ENCODE data around the gene CHPF. TPM values are rescaled to one million over a fixed set of nuclear protein-coding genes. Genes with fewer than 3 reads are reported as not detected.

CHPF gene
- total and polyA plus RNA-seq, 10 of the 15 experiments (the other 5 are each of a cell fraction or from before 2014, with no cell fraction given) = 0.09 to 17.4 (median 8.3) TPM; not detected in 1

DNA sequence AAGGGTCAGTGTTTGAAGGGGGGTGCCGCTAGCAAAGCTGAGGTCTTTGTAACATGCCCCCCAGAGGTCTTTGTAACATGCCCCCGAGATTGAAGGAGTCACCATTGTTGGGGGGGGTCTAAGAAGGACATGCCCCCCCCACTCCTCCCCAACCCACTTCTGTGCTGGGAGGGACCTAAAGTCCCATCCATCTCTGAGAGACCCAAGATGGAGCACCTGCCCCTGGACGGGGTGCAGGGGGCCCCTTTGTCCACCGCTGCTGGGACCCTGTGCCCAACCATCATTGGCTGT is 35.2 kb downstream of the CHPF start:
- in situ Hi-C loops (cut with MboI) = no loop called here
- Histone ChIP-seq H3K36me3 (ENCODE audit: control insufficient read depth in 2 of 2, insufficient read depth in 2 of 2, low read length in 1 of 2) (peaks cover 0 to 7% of the 10 kb centered on the region in 2 experiments; a peak in 2 of 4 replicates), H3K9ac (ENCODE audit: control insufficient read depth, insufficient read depth, low read length) (no peak overlapping the region), H3K27ac (ENCODE audit: control insufficient read depth, insufficient read depth) (no peak overlapping the region), H3K9me3 (replicated peaks; ENCODE audit: control insufficient read depth, insufficient read depth, low read length) (no peaks in the 10 kb centered on the region), H3K79me2 (ENCODE audit: control insufficient read depth, insufficient read depth, low read length) (no peaks in the 10 kb centered on the region), H2AFZ (ENCODE audit: control insufficient read depth, low read depth, low read length) (no peak overlapping the region), H4K20me1 (ENCODE audit: control insufficient read depth, insufficient read depth) (no peaks in the 10 kb centered on the region), H3K4me2 (ENCODE audit: control insufficient read depth, insufficient read depth) (no peak overlapping the region), H3K27me3 (replicated peaks in 1 of 2; ENCODE audit: control insufficient read depth in 2 of 2, insufficient read depth in 2 of 2, low read length in 1 of 2) (peaks cover 6 to 9% of the 10 kb centered on the region in 2 experiments; a peak in 3 of 4 replicates), H3K4me3 (no peak overlapping the region), H3K4me1 (ENCODE audit: control insufficient read depth, insufficient read depth, low read length) (no peaks in the 10 kb centered on the region)
- ChIA-PET POLR2A (no interaction called here), CTCF (interaction anchor here (0.9 to 3.4 kb wide), 3 partner anchors 9 to 21 kb away, joined by 3 to 26 read pairs (median 9); partner anchors contain the start of gene GMPPA), SMC1A (ENCODE audit: uncharacterized antibody, unreplicated experiment) (interaction anchor here (0.8 kb wide), 1 partner anchor 13 kb away, joined by 4 read pairs; a partner anchor contains a TSS), RAD21 (ENCODE audit: unreplicated experiment) (interaction anchor here (2.4 kb wide), 1 partner anchor 10 kb away, joined by 8 read pairs; the partner anchor contains the start of gene GMPPA)
- no peak for TF ChIP-seq ZBTB4 (CRISPR knock-in tag; IDR thresholded peaks at IDR 0.05)
- TF ChIP-seq ZNF622 (IDR thresholded peaks at IDR 0.05) = no peak
- no peak for TF ChIP-seq LARP7 (IDR thresholded peaks at IDR 0.05)
- TF ChIP-seq NBN (IDR thresholded peaks at IDR 0.05) = no peak
- no peak for TF ChIP-seq KLF5 (IDR thresholded peaks at IDR 0.05; ENCODE audit: partially characterized antibody)
- no peak for TF ChIP-seq POLR2AphosphoS5 (IDR thresholded peaks at IDR 0.05; ENCODE audit: low read length)
- no peak for TF ChIP-seq HSF1 (IDR thresholded peaks at IDR 0.05; ENCODE audit: low read depth, low read length)
- no peak for TF ChIP-seq MEF2B (IDR thresholded peaks at IDR 0.05; ENCODE audit: partially characterized antibody, poor library complexity, severe bottlenecking)
- no peak for TF ChIP-seq TCF3 (IDR thresholded peaks at IDR 0.05; ENCODE audit: borderline replicate concordance, insufficient read depth, low read depth, low read length)
- no peak for TF ChIP-seq FOS (IDR thresholded peaks at IDR 0.05; ENCODE audit: borderline replicate concordance, extremely low read depth, insufficient read length)
- TF ChIP-seq, protein P1, sequence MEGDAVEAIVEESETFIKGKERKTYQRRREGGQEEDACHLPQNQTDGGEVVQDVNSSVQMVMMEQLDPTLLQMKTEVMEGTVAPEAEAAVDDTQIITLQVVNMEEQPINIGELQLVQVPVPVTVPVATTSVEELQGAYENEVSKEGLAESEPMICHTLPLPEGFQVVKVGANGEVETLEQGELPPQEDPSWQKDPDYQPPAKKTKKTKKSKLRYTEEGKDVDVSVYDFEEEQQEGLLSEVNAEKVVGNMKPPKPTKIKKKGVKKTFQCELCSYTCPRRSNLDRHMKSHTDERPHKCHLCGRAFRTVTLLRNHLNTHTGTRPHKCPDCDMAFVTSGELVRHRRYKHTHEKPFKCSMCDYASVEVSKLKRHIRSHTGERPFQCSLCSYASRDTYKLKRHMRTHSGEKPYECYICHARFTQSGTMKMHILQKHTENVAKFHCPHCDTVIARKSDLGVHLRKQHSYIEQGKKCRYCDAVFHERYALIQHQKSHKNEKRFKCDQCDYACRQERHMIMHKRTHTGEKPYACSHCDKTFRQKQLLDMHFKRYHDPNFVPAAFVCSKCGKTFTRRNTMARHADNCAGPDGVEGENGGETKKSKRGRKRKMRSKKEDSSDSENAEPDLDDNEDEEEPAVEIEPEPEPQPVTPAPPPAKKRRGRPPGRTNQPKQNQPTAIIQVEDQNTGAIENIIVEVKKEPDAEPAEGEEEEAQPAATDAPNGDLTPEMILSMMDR (IDR thresholded peaks at IDR 0.05 in 2 of 3, conservative IDR thresholded peaks at IDR 0.05 in 1 of 3; ENCODE audit: control insufficient read depth in 2 of 3, extremely low read depth in 1 of 3, insufficient read depth in 1 of 3, low read depth in 3 of 3, low read length in 3 of 3) = no peak
- no peak for TF ChIP-seq GATAD2B (conservative IDR thresholded peaks at IDR 0.05; ENCODE audit: low read depth)
- no peak for TF ChIP-seq SREBF1 (IDR thresholded peaks at IDR 0.05; ENCODE audit: low read length)
- TF ChIP-seq KDM1A (IDR thresholded peaks at IDR 0.05; ENCODE audit: borderline replicate concordance) = no peak
- TF ChIP-seq HDGF (IDR thresholded peaks at IDR 0.05) = no peak
- no peak for TF ChIP-seq ZNF24 (IDR thresholded peaks at IDR 0.05)
- FAIRE-seq = no peak
- intact Hi-C loops (cut with micrococcal nuclease; ENCODE audit: unreplicated experiment) = no loop called here
- no peak for DNase-seq (ENCODE audit: low read depth, low spot score)
- no peak for ATAC-seq
- no TSS peak for BruUV-seq (replicated peaks)
- 100% methylated on average over 4 of the region's 4 CpGs for WGBS (ENCODE audit: insufficient coverage, insufficient replicate concordance, low lambda C conversion rate, missing lambda C conversion rate)

All from GM12878 (cell line).